GM18511 (cell line): ENCODE data around the gene PLK5.

Experiments used
- ATAC-seq: cut with Tn5 transposase; IDR thresholded peaks from one replicate; pipeline ENCODE4 v1.9.1; 2021; ENCODE audit warnings: mild to moderate bottlenecking, moderate library complexity; ENCODE audit not compliant: unreplicated experiment

PLK5 gene

GRCh38 chr19:1576242-1577089 is 52.6 kb downstream of the PLK5 start:
- ATAC-seq: no peak

- ATAC-seq: no peak
Measured at GRCh38 chr19:1577090-1577928, 53.4 kb downstream of the PLK5 start.

GRCh38 chr19:1577929-1578618 is 54.2 kb downstream of the PLK5 start:
- no peak for ATAC-seq

- ATAC-seq: no peak
Measured at GRCh38 chr19:1579222-1579621, 55.3 kb downstream of the PLK5 start.

- ATAC-seq: no peak
Measured at GRCh38 chr19:1580382-1580781, 56.5 kb downstream of the PLK5 start.

GRCh38 chr19:1580957-1581356 is 57.1 kb downstream of the PLK5 start:
- ATAC-seq: no peak

GRCh38 chr19:1582201-1582600 is 58.3 kb downstream of the PLK5 start:
- no peak for ATAC-seq

GRCh38 chr19:1584500-1585242 is 60.8 kb downstream of the PLK5 start:
- no peak for ATAC-seq

GRCh38 chr19:1585243-1585580 is 61.3 kb downstream of the PLK5 start:
- no peak for ATAC-seq
